IMR-90 (cell line): ENCODE data around the gene ALG13. TPM values are rescaled to one million over a fixed set of nuclear protein-coding genes. Genes with fewer than 3 reads are reported as not detected.

Source experiments
- ATAC-seq: fragments of 200-7000 bp; cut with Tn5 transposase; 2 replicates; pipeline ENCODE4 v1.9.1; 2020; ENCODE audit warnings: low read depth, mild to moderate bottlenecking, moderate library complexity
- BruUV-seq: library from RNA; stranded (reverse); fragments of 400-500 nt; replicated peaks from 2 replicates; lab custom pipeline; 2021; lab: Mats Ljungman, UMichigan
- CTCF ChIA-PET: fragments of 300-600 bp; formaldehyde crosslinking; extraction: SDS; loops from one replicate; lab custom pipeline; 2021; ENCODE audit warnings: antibody characterized with exemption; lab: Yijun Ruan, JAX
- POLR2A ChIA-PET: fragments of 300-600 bp; sonication (Branson Sonifier 250); formaldehyde crosslinking; loops from one replicate; lab custom pipeline; 2022; ENCODE audit warnings: antibody characterized with exemption; ENCODE audit not compliant: unreplicated experiment; lab: Charles Lee
- DNase-seq: peaks from one replicate; pipeline ENCODE4 v3.0.0; 2013
- H2AFZ ChIP-seq: replicated peaks from 2 replicates; pipeline ENCODE3; 2013; ENCODE audit warnings: low read length, mild to moderate bottlenecking; ENCODE audit not compliant: poor library complexity
- H2AK5ac ChIP-seq: 2 replicates; pipeline ENCODE4 v1.6.1; 2013; ENCODE audit warnings: low read depth, low read length, inconsistent platforms
- H2AK9ac ChIP-seq: replicated peaks from 2 replicates; pipeline ENCODE3; 2013; ENCODE audit warnings: mild to moderate bottlenecking, low read depth, low read length, moderate library complexity; ENCODE audit not compliant: poor library complexity
- H2BK120ac ChIP-seq: 2 replicates; pipeline ENCODE4 v1.6.1; 2013; ENCODE audit warnings: low read depth, low read length, inconsistent platforms
- H2BK15ac ChIP-seq: 3 replicates; pipeline ENCODE4 v1.6.1; 2013; ENCODE audit warnings: low read depth, low read length, inconsistent platforms
- H2BK20ac ChIP-seq: 2 replicates; pipeline ENCODE4 v1.6.1; 2013; ENCODE audit warnings: low read depth, mild to moderate bottlenecking, inconsistent platforms, low read length, moderate library complexity
- H2BK5ac ChIP-seq: 2 replicates; pipeline ENCODE4 v1.6.1; 2013; ENCODE audit warnings: mild to moderate bottlenecking, low read depth, low read length, inconsistent platforms; ENCODE audit not compliant: poor library complexity, severe bottlenecking
- H3K14ac ChIP-seq: replicated peaks from 2 replicates; pipeline ENCODE4 v1.6.1; 2013; ENCODE audit warnings: low read depth, low read length, inconsistent platforms
- H3K18ac ChIP-seq: 2 replicates; pipeline ENCODE4 v1.6.1; 2013; ENCODE audit warnings: low read depth, low read length, control low read depth
- H3K23ac ChIP-seq: 2 replicates; pipeline ENCODE4 v1.6.1; 2013; ENCODE audit warnings: low read depth, low read length, inconsistent platforms
- H3K27ac ChIP-seq: 2 replicates; pipeline ENCODE4 v1.5.1; 2013; ENCODE audit warnings: mild to moderate bottlenecking, control low read depth, low read length; ENCODE audit not compliant: insufficient read depth
- H3K27me3 ChIP-seq: 2 replicates; pipeline ENCODE4 v1.6.1; 2013; ENCODE audit warnings: low read length; ENCODE audit not compliant: control insufficient read depth, insufficient read depth
- H3K36me3 ChIP-seq: 2 replicates; pipeline ENCODE4 v1.6.1; 2013; ENCODE audit warnings: low read length, mixed read lengths; ENCODE audit not compliant: control insufficient read depth, insufficient read depth
- H3K4ac ChIP-seq: 2 replicates; pipeline ENCODE4 v1.6.1; 2013; ENCODE audit warnings: low read depth, low read length, inconsistent platforms
- H3K4me1 ChIP-seq: 2 replicates; pipeline ENCODE4 v1.6.1; 2013; ENCODE audit warnings: low read length, mixed read lengths; ENCODE audit not compliant: control insufficient read depth, insufficient read depth
- H3K4me2 ChIP-seq: 2 replicates; pipeline ENCODE4 v1.6.1; 2013; ENCODE audit warnings: low read depth, mild to moderate bottlenecking, control low read depth, low read length, moderate library complexity
- H3K4me3 ChIP-seq: 2 replicates; pipeline ENCODE4 v1.5.1; 2013; ENCODE audit warnings: low read depth, mild to moderate bottlenecking, control low read depth, low read length, moderate library complexity; ENCODE audit not compliant: insufficient read depth
- H3K56ac ChIP-seq: 2 replicates; pipeline ENCODE4 v1.6.1; 2013; ENCODE audit warnings: low read length, inconsistent platforms; ENCODE audit not compliant: insufficient read depth; ENCODE audit errors: extremely low read depth
- H3K79me1 ChIP-seq, 2 experiments: 2 replicates each; pipeline ENCODE4 v1.6.1; 2013; ENCODE audit warnings: low read length in 2 of 2, inconsistent platforms in 1 of 2, low read depth in 1 of 2
- H3K9ac ChIP-seq: 2 replicates; pipeline ENCODE4 v1.6.1; 2013; ENCODE audit warnings: low read depth, low read length, control low read depth
- H3K9me1 ChIP-seq: 2 replicates; pipeline ENCODE4 v1.6.1; 2013; ENCODE audit warnings: low read length, inconsistent platforms; ENCODE audit not compliant: insufficient read depth
- H3K9me3 ChIP-seq: 2 replicates; pipeline ENCODE4 v1.6.1; 2013; ENCODE audit warnings: low read length; ENCODE audit not compliant: control insufficient read depth, insufficient read depth
- H4K20me1 ChIP-seq: 2 replicates; pipeline ENCODE4 v1.6.1; 2013; ENCODE audit warnings: low read length, inconsistent platforms; ENCODE audit not compliant: insufficient read depth
- H4K5ac ChIP-seq: 2 replicates; pipeline ENCODE4 v1.6.1; 2013; ENCODE audit warnings: mild to moderate bottlenecking, low read depth, low read length, control low read depth
- H4K8ac ChIP-seq, 2 experiments: 2 replicates each; pipeline ENCODE4 v1.6.1; 2013; ENCODE audit warnings: low read depth in 2 of 2, low read length in 2 of 2, control low read depth in 1 of 2, inconsistent platforms in 1 of 2
- H4K91ac ChIP-seq: 2 replicates; pipeline ENCODE4 v1.6.1; 2013; ENCODE audit warnings: low read depth, low read length, inconsistent platforms; ENCODE audit not compliant: insufficient read depth
- CHD1 ChIP-seq: IDR thresholded peaks from 2 replicates; pipeline ENCODE4 v1.6.1; 2012; ENCODE audit warnings: low read depth, low read length, improper control_type of control experiment
- CTCF ChIP-seq: conservative IDR thresholded peaks from 2 replicates; pipeline ENCODE4 v1.5.1; 2012; ENCODE audit warnings: mild to moderate bottlenecking, low read depth, low read length, improper control_type of control experiment
- ELK1 ChIP-seq: fragments of 150-350 bp; IDR thresholded peaks from 2 replicates; pipeline ENCODE4 v1.6.1; 2016; ENCODE audit warnings: low read depth, mild to moderate bottlenecking, low read length, moderate library complexity, borderline replicate concordance
- FOS ChIP-seq: fragments of 150-350 bp; IDR thresholded peaks from 2 replicates; pipeline ENCODE4 v1.6.1; 2016; ENCODE audit warnings: low read depth, low read length
- MAFK ChIP-seq: IDR thresholded peaks from 2 replicates; pipeline ENCODE4 v1.6.1; 2012; ENCODE audit warnings: low read depth, low read length, improper control_type of control experiment
- MAZ ChIP-seq: IDR thresholded peaks from 2 replicates; pipeline ENCODE4 v1.6.1; 2012; ENCODE audit warnings: low read depth, mild to moderate bottlenecking, low read length, improper control_type of control experiment, moderate library complexity, borderline replicate concordance
- MXI1 ChIP-seq: IDR thresholded peaks from 2 replicates; pipeline ENCODE4 v1.6.1; 2012; ENCODE audit warnings: low read depth, mild to moderate bottlenecking, low read length, moderate library complexity, borderline replicate concordance
- NFE2L2 ChIP-seq: fragments of 150-350 bp; IDR thresholded peaks from 2 replicates; pipeline ENCODE4 v1.6.1; 2016; ENCODE audit warnings: low read depth, mild to moderate bottlenecking, low read length
- POLR2A ChIP-seq: IDR thresholded peaks from 2 replicates; pipeline ENCODE4 v1.6.1; 2012; ENCODE audit warnings: mild to moderate bottlenecking, low read depth, low read length
- RFX5 ChIP-seq: IDR thresholded peaks from 2 replicates; pipeline ENCODE4 v1.8.0; 2012; ENCODE audit warnings: low read depth, mild to moderate bottlenecking, low read length, moderate library complexity
- SMC3 ChIP-seq: fragments of 150-350 bp; IDR thresholded peaks from 2 replicates; pipeline ENCODE4 v1.6.1; 2016; ENCODE audit warnings: low read depth, mild to moderate bottlenecking, antibody characterized with exemption, low read length, moderate library complexity
- USF2 ChIP-seq: fragments of 150-350 bp; IDR thresholded peaks from 2 replicates; pipeline ENCODE4 v1.6.1; 2017; ENCODE audit warnings: mild to moderate bottlenecking, antibody characterized with exemption, low read length, low read depth
- WGBS, 2 experiments: methylation state at CpG; one replicate each; pipeline versions ENCODE4 v1.1.5 to v1.1.7; 2013; ENCODE audit warnings: missing lambda C conversion rate in 2 of 2; ENCODE audit not compliant: insufficient read length in 1 of 2; ENCODE audit errors: extremely low coverage in 2 of 2; 5-methylcytosine and 5-hydroxymethylcytosine counted together
- dilution Hi-C: fragments of 300-500 bp; cut with HindIII; formaldehyde crosslinking; loops from one replicate; pipeline ENCODE4 v1.14.3; 2018; ENCODE audit warnings: low sequenced_read_pairs; ENCODE audit not compliant: unreplicated experiment
- in situ Hi-C: fragments of 300-500 bp; cut with MboI; formaldehyde crosslinking; loops from 3 replicates; pipeline ENCODE4 v1.14.3; 2019; ENCODE audit warnings: low sequenced_read_pairs, inconsistent platforms, mixed read lengths
- intact Hi-C: fragments of 100-400 bp; cut with micrococcal nuclease; formaldehyde crosslinking; loops from 2 replicates; pipeline ENCODE4 v1.10.0; 2022
- polyA plus RNA-seq, 3 experiments: library from polyadenylated mRNA; depleted of rRNA; stranded (reverse); fragments of >200 nt; gene quantifications; 2 replicates each; pipeline ENCODE4 v1.2.3, GENCODE V29; 2012; ENCODE audit warnings: low replicate concordance in 1 of 3
- total RNA-seq: library from RNA; depleted of rRNA; stranded (reverse); fragments of >200 nt; gene quantifications from 2 replicates; pipeline ENCODE4 v1.2.3, GENCODE V29; 2012

ALG13 gene
- total and polyA plus RNA-seq, 2 of the 4 experiments (the other 2 are of a cell fraction), result 42.7 to 54.0 TPM

GRCh38 chrX:111687305-111687704 lies 6.3 kb downstream of the ALG13 start:
- no peak overlapping the region for H2BK5ac ChIP-seq
- no peak overlapping the region for H2BK120ac ChIP-seq
- ChIA-PET POLR2A (no interaction called here), CTCF (no interaction called here)
- H3K14ac ChIP-seq, result no peak overlapping the region
- H3K9me3 ChIP-seq, result no peaks in the 10 kb centered on the region
- H3K4me1 ChIP-seq, result no peaks in the 10 kb centered on the region
- H3K9ac ChIP-seq, result no peak overlapping the region
- H3K4ac ChIP-seq, result no peak overlapping the region
- no TSS peak for BruUV-seq
- no peak overlapping the region for H2AK5ac ChIP-seq
- no peak overlapping the region for H4K91ac ChIP-seq
- H3K27ac ChIP-seq, result no peak overlapping the region
- no peaks in the 10 kb centered on the region; the same call in 1 of the 2 replicates for H4K20me1 ChIP-seq
- no peak overlapping the region for H3K23ac ChIP-seq
- peaks cover 11% of the 10 kb centered on the region for H3K36me3 ChIP-seq
- H2BK20ac ChIP-seq, result no peak overlapping the region
- no peak overlapping the region for H3K4me2 ChIP-seq
- no peaks in the 10 kb centered on the region for H3K27me3 ChIP-seq
- H4K5ac ChIP-seq, result no peak overlapping the region
- in situ Hi-C loops, result loop anchor here (25.0 kb wide), 1 partner anchor 1150 kb away; the partner anchor contains the start of gene AMOT
- no peaks in the 10 kb centered on the region; the same call in 1 of the 2 replicates for H3K9me1 ChIP-seq
- TF ChIP-seq ELK1 (no peak), USF2 (no peak), CTCF (no peak), CHD1 (no peak), NFE2L2 (no peak), MAZ (no peak), SMC3 (no peak), FOS (no peak), MXI1 (no peak), RFX5 (no peak), POLR2A (no peak), MAFK (no peak)
- dilution Hi-C loops, result no loop called here
- H3K79me1 ChIP-seq, result peaks cover 0 to 7% of the 10 kb centered on the region in 2 experiments; a peak in 1 of 4 replicates
- intact Hi-C loops, result no loop called here
- WGBS, 2 experiments, result no CpG with 5 or more reads among the region's 2 CpGs
- no peak for DNase-seq
- H2AK9ac ChIP-seq, result no peak overlapping the region
- no peak overlapping the region for H3K56ac ChIP-seq
- ATAC-seq, result no peak
- H3K18ac ChIP-seq, result no peak overlapping the region
- no peak overlapping the region for H3K4me3 ChIP-seq
- H2BK15ac ChIP-seq, result no peak overlapping the region
- H4K8ac ChIP-seq, result no peak overlapping the region
- no peak overlapping the region for H2AFZ ChIP-seq
